Naive B cell (primary cell): Measurements from ENCODE around the gene SCUBE1. TPM values are rescaled to one million over a fixed set of nuclear protein-coding genes. Genes with fewer than 3 reads are reported as not detected.

Source experiments
- ATAC-seq, 2 donors: fragments of 150-1000 bp; cut with Tn5 transposase; 2 replicates each; pipeline ENCODE4 v1.10.0; 2021; ENCODE audit warnings: low read depth in 2 of 2, mild to moderate bottlenecking in 2 of 2, moderate library complexity in 2 of 2
- DNase-seq: peaks from one replicate; pipeline ENCODE4 v3.0.0; 2022
- H3K27ac Mint-ChIP-seq, 6 donors: one replicate each; pipeline ENCODE4 v1.8.0; 2020 to 2022; ENCODE audit warnings: mild to moderate bottlenecking in 6 of 6, mixed read lengths in 6 of 6, moderate library complexity in 5 of 6, inconsistent platforms in 2 of 6
- H3K27me3 Mint-ChIP-seq, 3 donors: one replicate each; pipeline ENCODE4 v1.8.0; 2021 to 2022; ENCODE audit warnings: mixed read lengths in 3 of 3, mild to moderate bottlenecking in 1 of 3
- H3K36me3 Mint-ChIP-seq, 2 donors: one replicate each; pipeline ENCODE4 v1.8.0; 2020 to 2022; ENCODE audit warnings: mixed read lengths in 2 of 2, inconsistent platforms in 1 of 2, mild to moderate bottlenecking in 1 of 2
- H3K4me1 Mint-ChIP-seq, 3 donors: one replicate each; pipeline ENCODE4 v1.8.0; 2020 to 2022; ENCODE audit warnings: mixed read lengths in 3 of 3, inconsistent platforms in 1 of 3, mild to moderate bottlenecking in 1 of 3, moderate library complexity in 1 of 3
- H3K4me3 Mint-ChIP-seq, 8 donors: one replicate each; pipeline ENCODE4 v1.8.0; 2020 to 2022; ENCODE audit warnings: mild to moderate bottlenecking in 8 of 8, mixed read lengths in 8 of 8, moderate library complexity in 8 of 8, inconsistent platforms in 2 of 8
- H3K9me3 Mint-ChIP-seq, 7 donors: one replicate each; pipeline ENCODE4 v1.8.0; 2020 to 2022; ENCODE audit warnings: mixed read lengths in 7 of 7, mild to moderate bottlenecking in 5 of 7, inconsistent platforms in 2 of 7, moderate library complexity in 1 of 7
- polyA plus RNA-seq, 6 donors: library from polyadenylated mRNA; unstranded; fragments of 300-500 nt; fragmentation: Illumina TruSeq; gene quantifications; one replicate each; pipeline ENCODE4 v1.2.3, GENCODE V29; 2021; ENCODE audit warnings: low read depth in 6 of 6

The SCUBE1 gene
- polyA plus RNA-seq, 6 donors from 2014 or later = not detected

DNA sequence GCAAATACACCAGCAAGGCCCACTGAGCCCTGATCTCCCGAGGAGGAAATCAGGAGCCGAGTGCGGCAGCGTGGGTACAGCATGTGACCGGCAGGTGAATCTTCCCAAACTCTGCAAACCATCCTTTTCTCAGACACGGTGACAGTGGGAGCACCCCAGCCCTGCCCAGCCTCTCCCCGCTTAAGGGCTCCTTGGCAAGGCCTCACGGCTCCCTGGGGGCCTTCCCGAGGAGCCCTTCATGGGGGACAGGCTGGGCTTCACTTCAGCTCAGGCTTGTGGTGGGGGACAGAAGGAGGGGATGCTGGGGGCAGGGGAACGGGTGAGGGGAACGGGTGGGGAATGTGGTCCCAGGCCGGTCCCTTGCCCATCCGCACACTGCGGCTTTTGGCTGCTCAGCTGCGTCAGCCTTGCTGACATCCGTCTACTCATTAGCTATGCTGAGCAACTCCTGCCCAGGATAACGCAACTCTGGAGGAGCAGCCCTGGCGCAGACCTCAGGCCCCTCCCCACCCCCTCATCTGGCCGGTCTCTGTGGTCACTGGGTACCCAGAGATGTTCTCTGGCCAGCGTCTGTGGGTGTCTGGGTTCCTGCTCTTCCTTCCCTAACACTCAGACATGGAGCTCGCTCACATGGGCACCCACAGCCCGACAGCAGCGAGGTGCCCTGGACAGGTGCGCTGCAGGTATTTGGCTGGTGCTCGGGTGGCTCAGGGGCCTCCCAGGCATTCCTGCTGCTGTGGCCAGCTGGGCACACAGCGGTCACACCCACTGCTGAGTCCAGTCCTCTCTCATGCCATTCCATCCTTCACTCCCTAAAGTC is 134.3 kb downstream of the SCUBE1 start:
- Mint-ChIP-seq H3K9me3 (no peaks in the 10 kb centered on the region), H3K4me1 (peaks cover 7 to 12% (median 7%) of the 10 kb centered on the region in 3 donors), H3K27ac (no peak overlapping the region), H3K27me3 (peaks cover 3 to 19% (median 14%) of the 10 kb centered on the region in 3 donors), H3K4me3 (no peak overlapping the region), H3K36me3 (no peaks in the 10 kb centered on the region)
- DNase-seq (no peak), ATAC-seq (no peak)

DNA sequence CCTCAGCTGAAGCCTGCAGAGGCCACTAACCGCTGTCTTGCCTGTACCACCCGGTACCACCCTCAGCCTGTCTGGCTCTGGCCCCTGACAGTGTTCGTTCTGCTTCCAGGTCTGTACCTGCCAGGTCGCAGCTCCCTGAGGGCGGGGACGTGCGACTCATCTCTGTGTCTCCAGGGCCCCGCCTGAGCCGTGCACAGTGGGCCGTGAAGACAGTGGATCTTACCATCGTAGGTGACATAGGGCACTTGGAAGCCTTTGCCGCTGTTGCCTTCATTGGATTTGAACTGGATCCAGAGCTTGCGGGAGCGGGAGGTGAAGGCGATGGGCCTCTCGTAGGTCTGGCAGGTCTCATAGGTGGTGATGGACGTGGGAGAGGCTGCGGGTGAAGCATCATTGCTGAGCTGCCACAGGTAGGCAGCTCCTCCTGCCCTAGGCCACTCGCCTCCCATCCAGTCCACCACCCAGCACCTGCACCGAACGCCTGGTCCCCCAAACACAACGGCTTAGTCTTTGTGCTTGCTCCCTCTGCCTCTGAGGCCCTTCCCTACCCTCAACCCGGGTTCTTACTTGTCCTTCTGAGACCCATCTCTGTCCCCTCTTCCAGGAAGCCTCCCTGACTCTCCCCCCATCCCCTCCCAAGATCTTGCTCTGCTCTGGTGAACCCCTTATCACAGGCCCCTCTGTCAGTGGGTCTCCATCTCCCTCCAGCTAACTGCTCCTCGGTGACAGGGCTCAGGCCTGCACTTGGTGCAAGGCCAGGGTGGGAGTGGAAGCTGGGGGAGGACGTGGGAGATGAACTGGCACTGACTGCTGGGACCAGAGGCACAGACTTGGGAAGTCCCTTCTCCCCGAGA is 135.1 kb downstream of the SCUBE1 start:
- Mint-ChIP-seq H3K27ac (peak overlapping the region in 1 of 6 donors; percentile 56), H3K9me3 (no peaks in the 10 kb centered on the region), H3K4me1 (peaks cover 7 to 12% (median 7%) of the 10 kb centered on the region in 3 donors), H3K36me3 (no peaks in the 10 kb centered on the region), H3K4me3 (no peak overlapping the region), H3K27me3 (peaks cover 3 to 19% (median 14%) of the 10 kb centered on the region in 3 donors)
- no peak for ATAC-seq
- no peak for DNase-seq

- Mint-ChIP-seq H3K4me3 (no peak overlapping the region), H3K27me3 (peaks cover 3 to 19% (median 14%) of the 10 kb centered on the region in 3 donors), H3K36me3 (no peaks in the 10 kb centered on the region), H3K27ac (peak overlapping the region in 1 of 6 donors; percentile 56), H3K4me1 (peaks cover 7 to 12% (median 7%) of the 10 kb centered on the region in 3 donors), H3K9me3 (no peaks in the 10 kb centered on the region)
- no peak for DNase-seq
- no peak for ATAC-seq
Observed at GRCh38 chr22:43207386-43207785, 135.8 kb downstream of the SCUBE1 start.

- H3K4me1 Mint-ChIP-seq = peaks cover 7 to 12% (median 7%) of the 10 kb centered on the region in 3 donors
- peak overlapping the region in 2 of 6 donors; percentile 29 to 65 for H3K27ac Mint-ChIP-seq
- peak overlapping the region in 1 of 8 donors; percentile 3 for H3K4me3 Mint-ChIP-seq
- no peak for DNase-seq
- H3K9me3 Mint-ChIP-seq = no peaks in the 10 kb centered on the region
- peaks cover 3 to 19% (median 9%) of the 10 kb centered on the region in 3 donors for H3K27me3 Mint-ChIP-seq
- no peak for ATAC-seq
- no peaks in the 10 kb centered on the region for H3K36me3 Mint-ChIP-seq
Observed at GRCh38 chr22:43206509-43207161, 136.5 kb downstream of the SCUBE1 start.

GRCh38 chr22:43205748-43206508 is 137.2 kb downstream of the SCUBE1 start:
- no peak for DNase-seq
- no peak for ATAC-seq
- H3K27ac Mint-ChIP-seq = peak overlapping the region in 1 of 6 donors; percentile 43
- no peak overlapping the region for H3K4me3 Mint-ChIP-seq
- peaks cover 3 to 19% (median 8%) of the 10 kb centered on the region in 3 donors for H3K27me3 Mint-ChIP-seq
- peaks cover 7 to 12% (median 7%) of the 10 kb centered on the region in 3 donors for H3K4me1 Mint-ChIP-seq
- H3K9me3 Mint-ChIP-seq = no peaks in the 10 kb centered on the region
- H3K36me3 Mint-ChIP-seq = no peaks in the 10 kb centered on the region

- ATAC-seq (peak in 1 of 2 donors; percentile 18), DNase-seq (no peak)
- H3K36me3 Mint-ChIP-seq = no peaks in the 10 kb centered on the region
- peaks cover 3 to 19% (median 12%) of the 10 kb centered on the region in 3 donors for H3K27me3 Mint-ChIP-seq
- peaks cover 7 to 12% (median 7%) of the 10 kb centered on the region in 3 donors for H3K4me1 Mint-ChIP-seq
- H3K27ac Mint-ChIP-seq = no peak overlapping the region
- no peak overlapping the region for H3K4me3 Mint-ChIP-seq
- H3K9me3 Mint-ChIP-seq = no peaks in the 10 kb centered on the region
Observed at GRCh38 chr22:43205261-43205691, 137.9 kb downstream of the SCUBE1 start.

DNA sequence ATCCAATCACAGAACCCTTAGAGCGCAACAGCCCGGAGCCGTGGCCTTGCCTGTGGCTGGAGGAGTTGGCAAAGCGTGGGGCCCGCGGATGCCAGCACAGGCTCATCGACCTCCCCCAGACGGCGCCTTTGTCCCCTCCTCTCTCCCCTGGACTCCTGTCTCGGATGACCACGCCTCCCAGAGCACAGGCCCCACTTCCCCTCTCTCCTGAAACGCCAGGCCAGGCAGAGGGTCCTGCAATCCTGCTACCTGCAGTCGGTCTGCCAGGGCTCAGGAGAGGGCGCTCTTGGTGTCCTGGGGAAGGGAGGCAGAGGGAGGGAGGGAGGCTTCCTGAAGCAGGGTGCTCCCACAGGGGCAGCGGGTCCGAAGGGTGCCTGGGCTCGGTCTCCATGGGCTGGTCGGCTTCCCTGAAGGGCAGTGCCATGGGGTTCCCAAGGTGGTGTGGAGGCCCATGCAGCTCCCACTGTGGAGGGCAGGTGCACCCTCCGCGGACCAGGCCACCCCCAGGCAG is 139.6 kb downstream of the SCUBE1 start:
- peaks cover 2 to 30% (median 25%) of the 10 kb centered on the region in 3 donors for H3K27me3 Mint-ChIP-seq
- no peak for DNase-seq
- H3K9me3 Mint-ChIP-seq = no peaks in the 10 kb centered on the region
- H3K27ac Mint-ChIP-seq = no peak overlapping the region
- no peak overlapping the region for H3K4me3 Mint-ChIP-seq
- H3K4me1 Mint-ChIP-seq = peaks cover 7 to 12% (median 7%) of the 10 kb centered on the region in 3 donors
- no peaks in the 10 kb centered on the region for H3K36me3 Mint-ChIP-seq
- ATAC-seq = no peak

- DNase-seq (no peak), ATAC-seq (no peak)
- no peak overlapping the region for H3K4me3 Mint-ChIP-seq
- no peaks in the 10 kb centered on the region for H3K9me3 Mint-ChIP-seq
- no peaks in the 10 kb centered on the region for H3K36me3 Mint-ChIP-seq
- H3K27me3 Mint-ChIP-seq = peaks cover 1 to 34% (median 25%) of the 10 kb centered on the region in 3 donors
- H3K4me1 Mint-ChIP-seq = peaks cover 7 to 12% (median 7%) of the 10 kb centered on the region in 3 donors
- H3K27ac Mint-ChIP-seq = no peak overlapping the region
Observed at GRCh38 chr22:43202756-43203410, 140.3 kb downstream of the SCUBE1 start.

GRCh38 chr22:43202326-43202725 is 140.8 kb downstream of the SCUBE1 start:
- Mint-ChIP-seq H3K36me3 (no peaks in the 10 kb centered on the region), H3K4me3 (no peak overlapping the region), H3K9me3 (no peaks in the 10 kb centered on the region), H3K27me3 (peaks cover 5 to 34% (median 25%) of the 10 kb centered on the region in 3 donors), H3K4me1 (peaks cover 7 to 12% (median 7%) of the 10 kb centered on the region in 3 donors), H3K27ac (peak overlapping the region in 2 of 6 donors; percentile 67 to 87)
- DNase-seq (no peak), ATAC-seq (no peak)

DNA sequence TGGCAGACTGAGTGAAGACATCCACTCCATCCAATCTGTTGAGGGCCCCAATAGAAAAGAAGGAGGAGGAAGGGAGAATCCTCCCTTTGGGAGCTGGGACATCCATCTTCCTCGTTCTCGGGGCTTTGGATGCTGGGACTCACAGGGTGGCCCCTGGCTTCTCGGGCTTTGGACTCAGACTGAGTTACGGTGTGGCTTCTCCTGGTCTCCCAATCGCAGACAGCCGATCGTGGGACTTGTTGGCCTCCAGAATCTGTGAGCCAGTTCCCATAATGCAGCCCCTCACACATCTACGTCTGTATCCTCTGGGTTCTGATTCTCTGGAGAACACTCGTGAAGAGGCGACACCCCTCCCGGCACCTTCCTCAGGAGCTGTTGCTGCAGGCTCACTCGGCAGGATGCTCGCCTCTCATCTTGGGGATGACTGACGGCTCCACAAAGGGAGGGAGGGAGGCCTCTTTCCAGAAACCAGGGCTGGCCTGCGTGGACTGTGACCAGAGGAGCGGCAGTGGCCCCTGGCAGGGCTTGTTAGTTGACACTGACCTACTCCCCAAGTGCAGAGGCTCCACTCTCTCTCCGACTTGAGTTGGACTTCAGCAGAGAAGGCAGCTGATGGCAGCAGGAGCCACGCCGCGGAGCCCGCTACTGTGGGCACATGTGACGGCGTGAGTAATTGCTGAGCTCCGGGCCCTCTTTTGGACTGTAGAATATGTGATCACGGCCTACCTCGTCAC is 141.5 kb downstream of the SCUBE1 start:
- peaks cover 5 to 40% (median 30%) of the 10 kb centered on the region in 3 donors for H3K27me3 Mint-ChIP-seq
- DNase-seq (no peak), ATAC-seq (no peak)
- H3K36me3 Mint-ChIP-seq = no peaks in the 10 kb centered on the region
- no peaks in the 10 kb centered on the region for H3K9me3 Mint-ChIP-seq
- H3K4me3 Mint-ChIP-seq = no peak overlapping the region
- H3K27ac Mint-ChIP-seq = no peak overlapping the region
- H3K4me1 Mint-ChIP-seq = peaks cover 5 to 12% (median 7%) of the 10 kb centered on the region in 3 donors

DNA sequence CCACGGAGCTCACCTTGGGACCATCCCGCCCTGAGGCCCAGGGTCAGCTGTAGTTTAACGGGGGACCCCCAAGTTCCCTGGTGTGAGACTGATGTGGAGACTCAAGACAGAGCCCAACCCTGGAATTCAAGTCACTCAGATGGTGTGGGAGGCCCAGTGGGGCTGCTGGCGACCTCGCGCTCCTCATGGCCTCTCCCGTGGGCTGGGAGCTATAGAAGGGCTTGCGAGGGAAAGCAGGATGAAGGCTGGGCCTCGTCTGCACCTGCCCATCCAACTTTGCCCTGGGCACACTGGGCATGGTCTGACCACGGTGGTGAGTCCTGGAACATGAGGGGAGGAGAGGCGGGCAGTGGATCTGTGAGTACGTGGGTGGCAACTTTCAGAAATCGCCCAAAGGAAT is 142.6 kb downstream of the SCUBE1 start:
- H3K27me3 Mint-ChIP-seq = peaks cover 5 to 40% (median 37%) of the 10 kb centered on the region in 3 donors
- DNase-seq (no peak), ATAC-seq (no peak)
- H3K4me3 Mint-ChIP-seq = no peak overlapping the region
- no peak overlapping the region for H3K27ac Mint-ChIP-seq
- H3K4me1 Mint-ChIP-seq = peaks cover 0 to 2% (median 0%) of the 10 kb centered on the region in 3 donors
- H3K9me3 Mint-ChIP-seq = no peaks in the 10 kb centered on the region
- H3K36me3 Mint-ChIP-seq = no peaks in the 10 kb centered on the region
